Ammon's horn (tissue), 1 donor: ENCODE results near the gene ADAMTSL5.
"Not testable (repeated sequence)": the region's sequence is repeated elsewhere in the genome, so short reads cannot be mapped to it uniquely, and the experiment has no call there.

Source experiments
- DNase-seq: peaks from one replicate; pipeline ENCODE4 v3.0.0-alpha.2; 2016; ENCODE audit warnings: low spot score

The ADAMTSL5 gene

GRCh38 chr19:1511318-1512317 lies 1.2 kb downstream of the ADAMTSL5 start:
- DNase-seq, result no peak

DNA sequence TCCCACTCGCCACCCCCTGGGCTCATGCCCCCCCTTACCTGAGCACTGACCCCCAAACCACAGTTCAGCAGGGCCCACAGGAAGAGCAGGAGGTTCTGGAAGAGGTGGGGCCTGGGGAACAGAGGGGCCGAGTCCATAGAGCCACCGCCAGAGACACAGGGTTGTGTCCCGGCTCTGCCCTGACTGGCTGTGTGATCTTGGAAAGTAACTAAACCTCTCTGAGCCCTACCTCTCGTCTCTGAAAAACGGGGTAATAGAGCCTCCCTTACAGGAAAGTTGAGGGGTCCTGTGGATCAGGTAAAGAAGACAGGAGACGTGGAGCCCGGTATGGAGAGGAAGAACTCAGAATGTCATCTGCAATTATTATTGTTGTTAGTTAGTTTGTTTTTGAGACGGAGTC lies 2.0 kb downstream of the ADAMTSL5 start:
- no peak for DNase-seq

- DNase-seq, result no peak
Observed at GRCh38 chr19:1510442-1510806, 2.4 kb downstream of the ADAMTSL5 start.

DNA sequence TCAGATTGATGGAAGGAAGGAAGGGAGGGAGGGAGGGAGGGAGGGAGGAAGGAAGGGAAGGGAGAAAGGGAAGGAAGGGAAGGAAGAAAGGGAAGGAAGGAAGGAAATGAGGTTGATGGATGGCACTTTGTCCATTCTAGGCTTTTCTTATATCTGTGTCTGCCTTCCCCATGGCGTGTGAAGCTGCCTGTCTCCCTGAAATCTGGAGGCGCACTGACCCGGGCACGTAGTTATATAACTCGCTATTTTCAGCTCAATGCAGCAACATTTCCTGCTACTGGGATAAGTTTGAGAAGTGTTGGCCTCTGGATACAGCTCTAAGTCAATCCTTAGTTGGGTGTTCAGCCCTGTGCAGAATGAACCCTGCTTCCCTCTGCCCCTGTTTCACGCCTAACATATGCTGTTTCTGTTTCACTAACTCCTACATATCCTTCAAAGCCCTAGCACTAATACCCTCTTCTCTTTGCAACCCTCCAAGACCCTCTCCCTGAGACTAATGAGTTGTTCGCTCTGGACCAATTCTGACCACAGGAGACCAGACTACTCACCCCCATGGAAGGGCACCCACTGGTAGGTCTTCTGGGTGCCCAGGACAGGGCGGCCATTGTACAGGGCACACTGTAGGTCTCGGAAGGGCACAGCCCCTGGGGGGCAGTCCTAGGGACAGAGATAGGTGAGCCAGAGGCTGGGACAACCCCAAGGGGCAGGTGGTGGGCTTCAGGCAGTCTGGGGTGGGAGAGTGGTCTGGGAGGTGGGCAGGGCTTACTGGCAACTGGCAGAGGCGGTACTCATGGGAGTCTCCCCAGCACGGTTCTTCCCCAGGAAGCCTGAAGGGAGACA lies 3.0 kb downstream of the ADAMTSL5 start:
- DNase-seq, result no peak

DNA sequence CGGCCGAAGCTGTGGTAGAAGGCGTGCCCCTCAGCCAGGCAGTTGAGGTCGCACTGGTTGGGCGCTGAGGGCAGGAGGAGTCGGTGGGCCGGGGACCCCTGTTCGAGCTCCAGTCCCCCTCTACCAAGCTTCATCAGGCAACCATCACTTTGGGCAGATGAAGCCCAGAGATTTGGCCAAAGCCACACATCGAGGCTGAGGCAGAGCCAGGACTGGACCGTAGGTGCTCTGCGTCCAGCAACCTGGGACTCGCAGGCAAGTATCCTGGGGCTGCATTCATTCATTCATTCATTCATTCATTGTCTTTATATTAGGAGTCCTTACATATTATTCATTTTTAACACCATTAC lies 4.3 kb downstream of the ADAMTSL5 start:
- DNase-seq, result no peak

DNA sequence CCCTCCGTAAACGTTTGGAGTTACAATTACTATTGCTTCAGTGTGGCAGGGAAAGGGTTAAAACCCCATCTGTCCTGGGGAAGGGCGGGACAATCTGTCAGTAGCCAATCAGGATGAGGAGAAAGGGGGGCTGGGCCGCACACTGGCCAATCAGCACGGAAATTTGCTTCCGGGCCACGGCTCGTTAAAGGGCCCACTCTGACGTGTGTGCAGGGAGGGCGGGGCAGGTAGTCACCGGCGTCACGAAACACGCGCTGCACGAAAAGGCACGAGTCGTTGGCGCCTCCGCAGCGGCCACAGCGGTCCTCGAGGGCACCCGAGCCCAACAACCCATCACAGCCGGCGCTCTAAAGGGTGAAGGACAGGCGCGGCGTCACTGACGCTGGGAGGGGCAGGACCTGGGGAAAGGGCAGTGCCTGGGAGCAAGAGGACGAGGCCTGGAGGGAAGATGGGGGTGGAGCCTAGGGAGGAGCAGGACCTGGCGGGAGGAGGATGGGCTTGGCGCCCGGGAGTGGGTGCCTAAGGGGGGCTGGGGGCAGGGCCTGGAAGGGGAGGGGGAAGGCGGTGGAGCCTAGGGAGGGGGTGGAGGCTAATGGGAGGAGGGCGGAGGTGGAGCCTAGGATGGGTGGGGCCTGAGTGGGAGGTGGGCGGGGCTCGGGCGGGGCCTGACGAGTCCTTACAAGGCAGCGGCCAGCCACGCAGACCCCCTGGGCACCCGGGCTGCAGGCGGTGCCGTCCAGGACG lies 4.9 kb downstream of the ADAMTSL5 start:
- DNase-seq, result peak; percentile 96

DNA sequence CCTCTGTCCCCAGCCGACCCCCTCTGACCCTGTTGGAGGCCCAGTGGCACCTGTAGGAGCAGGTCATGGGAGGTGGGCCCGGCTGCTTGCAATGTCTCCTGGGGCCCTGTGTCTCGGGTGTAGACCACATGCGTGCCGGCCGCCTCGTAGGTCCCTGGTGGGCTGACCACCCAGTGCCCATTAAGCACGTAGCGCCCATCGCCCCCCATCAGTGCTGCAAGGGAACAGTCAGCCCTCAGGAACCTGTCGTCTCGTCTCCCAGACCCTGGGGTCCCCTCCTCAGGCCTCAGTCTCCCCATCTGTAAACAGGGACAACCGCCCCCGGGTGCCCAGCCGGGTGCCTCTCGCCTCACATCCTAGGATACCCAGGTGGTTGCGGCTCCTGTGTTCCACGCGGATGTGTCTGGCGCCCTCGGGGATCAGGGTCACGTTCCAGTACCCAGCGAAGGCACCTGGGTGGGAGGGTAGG lies 5.6 kb downstream of the ADAMTSL5 start:
- DNase-seq, result no peak

DNA sequence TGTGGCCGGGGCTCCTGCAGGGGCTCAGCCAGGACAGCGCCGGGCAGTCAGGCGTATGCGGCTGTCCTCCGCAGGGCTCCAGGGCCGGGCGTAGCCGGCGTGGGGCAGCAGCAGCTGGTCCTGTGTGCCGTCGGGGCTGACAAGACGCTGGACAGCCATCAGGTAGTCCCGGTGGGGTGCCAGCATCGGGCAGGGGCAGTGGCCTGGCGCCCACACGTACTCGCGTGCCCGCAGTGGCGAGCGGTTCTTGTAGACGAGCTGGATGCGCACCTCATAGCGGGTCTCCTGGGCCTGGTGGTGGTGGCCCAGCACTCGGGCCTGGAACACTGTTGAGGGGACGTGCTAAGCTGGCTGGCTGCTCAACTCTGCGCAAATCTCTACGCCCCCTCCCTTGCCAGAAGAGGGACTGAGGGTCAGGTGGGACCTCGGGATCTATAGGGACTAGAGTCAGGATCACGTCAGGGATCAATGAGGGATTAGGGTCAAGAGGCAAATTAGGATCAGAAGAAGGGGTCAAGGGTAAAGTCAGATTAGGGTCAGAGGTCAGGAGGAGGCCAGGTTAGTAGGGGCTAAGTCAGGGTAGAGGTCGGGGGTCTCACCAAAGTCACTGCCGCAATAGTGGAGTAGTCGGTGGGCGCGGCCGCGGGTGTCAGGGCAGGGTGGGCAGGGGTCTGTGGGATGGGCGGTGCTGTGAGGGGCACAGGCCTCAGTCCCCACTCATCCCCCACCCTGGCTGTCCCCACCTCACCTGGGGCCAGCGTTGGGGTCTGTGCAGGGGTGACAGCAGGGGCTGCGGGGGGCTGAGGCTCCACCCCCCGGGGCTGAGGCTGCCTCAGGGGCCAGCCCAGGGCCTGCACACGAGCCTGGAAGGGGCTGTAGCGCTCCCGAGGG lies 6.6 kb downstream of the ADAMTSL5 start:
- DNase-seq, result no peak

DNA sequence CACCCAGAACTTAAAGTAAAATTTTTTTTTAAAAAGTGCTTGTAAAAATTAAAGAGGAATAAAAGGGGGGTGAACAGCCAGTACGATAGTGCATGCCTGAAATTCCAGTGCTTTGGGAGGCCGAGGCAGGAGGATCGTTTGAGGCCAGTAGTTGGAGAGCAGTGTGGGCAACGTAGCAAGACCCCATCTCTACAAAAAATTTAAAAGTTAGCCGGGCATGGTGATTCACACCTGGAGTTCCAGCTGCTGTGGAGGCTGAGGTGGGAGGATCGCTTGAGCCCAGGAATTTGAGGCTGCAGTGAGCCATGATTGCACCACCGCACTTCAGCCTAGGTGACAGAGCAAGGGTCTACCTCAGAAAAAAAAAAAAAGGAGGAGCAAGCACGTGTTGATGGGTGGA lies 7.8 kb downstream of the ADAMTSL5 start:
- DNase-seq, result no peak

GRCh38 chr19:1503925-1504773 lies 8.7 kb downstream of the ADAMTSL5 start:
- DNase-seq, result no peak

DNA sequence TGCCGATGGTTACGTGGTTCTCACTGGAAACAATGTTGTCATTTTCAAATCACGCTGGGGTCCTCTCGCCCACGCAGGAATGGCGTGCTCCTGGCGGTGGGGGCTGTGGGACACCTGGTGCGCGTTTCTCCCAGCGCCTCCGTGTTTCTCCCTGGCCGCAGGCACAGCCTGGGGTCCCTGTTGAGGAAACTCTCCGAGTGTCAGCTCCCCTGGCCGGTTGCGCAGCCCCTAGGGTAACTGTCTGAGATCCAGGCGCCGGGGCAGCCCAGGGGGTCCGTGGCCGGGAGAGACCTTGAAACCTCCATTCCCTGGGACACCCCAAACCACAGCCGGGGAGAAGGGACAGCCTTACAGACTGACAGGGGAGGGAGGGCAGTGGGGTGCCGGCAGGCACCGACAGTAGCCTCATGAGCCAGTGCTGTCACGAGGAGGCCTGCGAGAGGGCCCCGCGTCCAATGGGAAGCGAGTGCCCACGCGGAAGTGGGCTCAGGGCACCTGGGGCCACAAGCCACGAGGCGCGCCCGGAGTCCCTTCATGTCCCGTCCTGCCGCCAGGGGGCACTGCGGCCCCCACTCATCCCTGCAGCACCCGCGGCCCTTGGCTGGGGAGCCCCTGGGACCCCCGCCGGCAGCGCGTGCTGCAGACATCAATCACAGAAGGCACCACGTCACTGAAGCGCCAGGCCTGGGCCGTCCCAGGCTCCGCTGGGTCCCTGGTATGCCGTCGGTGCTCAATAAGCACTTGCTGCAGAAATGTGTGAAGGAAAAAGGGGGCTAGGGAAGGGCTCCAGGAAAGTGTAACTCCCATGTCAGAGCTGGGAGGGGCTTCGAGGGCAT lies 9.5 kb downstream of the ADAMTSL5 start:
- DNase-seq, result peak; percentile 58

DNA sequence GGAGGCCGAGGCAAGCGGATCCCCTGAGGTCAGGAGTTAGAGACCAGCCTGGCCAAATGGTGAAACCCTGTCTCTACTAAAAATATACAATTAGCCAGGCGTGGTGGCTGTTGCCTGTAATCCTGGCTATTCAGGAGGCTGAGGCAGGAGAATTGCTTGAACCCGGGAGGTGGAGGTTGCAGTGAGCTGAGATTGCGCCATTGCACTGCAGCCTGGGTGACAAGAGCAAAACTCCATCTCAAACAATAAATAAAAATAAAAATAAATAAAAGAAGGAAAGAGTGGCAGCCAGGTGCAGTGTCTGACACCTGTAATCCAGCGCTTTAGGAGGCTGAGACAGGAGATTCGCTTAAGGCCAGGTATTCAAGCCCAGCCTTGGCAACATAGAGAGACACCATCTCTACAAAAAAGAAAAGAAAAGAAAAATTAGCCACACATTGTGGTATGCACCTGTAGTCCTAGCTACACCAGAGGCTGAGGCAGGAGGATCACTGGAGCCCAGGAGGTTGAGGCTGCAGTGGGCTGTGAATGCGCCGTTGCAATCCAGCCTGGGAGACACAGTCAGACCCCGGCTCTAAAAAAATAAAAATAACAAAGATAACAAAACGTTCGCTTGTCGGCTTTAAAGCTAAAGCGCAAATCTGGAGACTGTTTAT lies 10.3 kb downstream of the ADAMTSL5 start:
- no peak for DNase-seq

DNA sequence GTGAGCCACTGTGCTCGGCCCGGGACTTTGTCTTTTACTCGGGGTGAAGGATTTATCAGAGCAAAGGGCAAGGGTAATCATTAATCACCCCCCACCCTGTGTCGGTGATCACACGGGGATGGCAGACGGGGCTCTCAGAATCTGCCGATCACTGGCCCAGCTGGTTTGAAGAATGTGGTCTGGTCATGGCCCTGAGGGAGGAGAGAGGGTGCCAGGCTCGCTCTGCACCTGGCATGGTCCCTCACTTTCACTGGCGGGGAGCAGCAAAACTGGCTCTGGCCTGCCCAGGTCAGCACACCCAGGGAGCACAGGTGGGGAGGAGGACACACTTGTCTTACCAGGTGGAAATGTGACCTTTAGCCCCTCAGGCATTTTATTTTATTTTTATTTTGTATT lies 11.6 kb downstream of the ADAMTSL5 start:
- no peak for DNase-seq

- DNase-seq, result not testable (repeated sequence)
Observed at GRCh38 chr19:1499231-1499630, 13.6 kb downstream of the ADAMTSL5 start.

DNA sequence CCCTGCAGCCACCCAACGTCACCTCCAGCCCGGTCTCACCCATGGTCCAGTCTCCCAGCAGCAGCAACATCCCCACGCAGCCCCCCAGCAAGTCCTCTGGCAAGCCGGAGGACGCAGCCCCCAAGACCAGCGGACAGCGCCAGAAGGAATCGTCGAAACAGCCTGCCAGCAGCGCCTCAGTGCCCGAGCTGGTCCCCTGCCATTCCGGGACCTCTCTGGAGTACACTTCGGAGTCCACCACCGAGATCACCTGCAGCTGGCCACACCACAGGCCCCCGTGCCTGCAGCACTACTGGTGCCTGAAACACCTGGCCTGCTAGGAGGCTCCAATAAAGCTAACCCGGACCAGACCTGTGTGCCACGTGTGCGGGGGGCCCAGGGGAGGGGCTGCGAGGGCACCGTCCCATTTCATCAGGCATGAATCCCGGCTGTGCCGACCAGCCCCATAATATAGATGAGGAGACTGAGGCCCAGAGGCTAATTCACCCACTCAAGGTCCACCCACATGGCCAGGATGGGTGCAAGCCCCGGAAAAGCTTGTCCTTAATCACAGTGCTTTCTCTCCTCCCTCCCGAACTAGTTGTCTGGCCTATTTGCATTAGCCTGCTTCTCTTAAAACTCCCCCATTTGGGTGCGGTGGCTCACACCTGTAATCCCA lies 15.1 kb downstream of the ADAMTSL5 start:
- no peak for DNase-seq

- no peak for DNase-seq
Observed at GRCh38 chr19:1496714-1497577, 15.9 kb downstream of the ADAMTSL5 start.
